ENCODE data around the gene XYLB.

Gene XYLB

DNA sequence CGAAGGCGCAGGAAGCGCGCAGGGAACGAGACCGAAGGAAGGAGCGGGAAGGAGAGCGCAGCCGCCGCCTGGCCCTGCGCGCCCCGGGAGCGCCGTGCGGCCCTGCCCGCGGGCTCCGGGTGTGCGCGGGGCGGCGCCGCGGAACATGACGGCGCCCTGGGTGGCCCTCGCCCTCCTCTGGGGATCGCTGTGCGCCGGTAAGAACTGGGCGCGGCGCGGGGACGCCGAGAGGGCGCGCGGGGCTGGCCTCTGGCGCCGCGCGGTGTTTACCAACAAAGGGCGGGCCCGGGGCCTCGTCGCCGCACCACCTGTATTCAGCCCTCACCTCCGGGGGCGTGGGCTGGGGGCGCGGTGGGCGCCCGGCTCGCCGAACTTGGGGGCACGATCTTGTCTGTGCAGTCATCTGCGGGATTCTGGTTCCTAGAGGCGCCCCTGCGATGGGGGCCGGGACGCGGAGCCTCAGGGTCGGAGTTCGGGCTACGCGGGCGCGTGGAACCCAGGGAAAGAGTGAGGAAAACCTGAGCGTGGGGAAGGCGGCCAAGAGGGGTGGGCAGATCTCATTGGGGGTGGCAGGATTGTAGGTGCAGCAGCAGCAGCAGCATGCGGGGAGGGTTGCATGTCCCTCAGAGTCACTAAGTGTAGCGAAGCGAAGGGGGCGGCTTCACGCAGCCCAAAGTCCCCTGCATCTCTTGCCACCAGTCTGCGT is 107.7 kb downstream of the XYLB start:
- DNase-seq (ENCODE audit: low read depth in 2 of 2, low spot score in 1 of 2), result no peak

DNA sequence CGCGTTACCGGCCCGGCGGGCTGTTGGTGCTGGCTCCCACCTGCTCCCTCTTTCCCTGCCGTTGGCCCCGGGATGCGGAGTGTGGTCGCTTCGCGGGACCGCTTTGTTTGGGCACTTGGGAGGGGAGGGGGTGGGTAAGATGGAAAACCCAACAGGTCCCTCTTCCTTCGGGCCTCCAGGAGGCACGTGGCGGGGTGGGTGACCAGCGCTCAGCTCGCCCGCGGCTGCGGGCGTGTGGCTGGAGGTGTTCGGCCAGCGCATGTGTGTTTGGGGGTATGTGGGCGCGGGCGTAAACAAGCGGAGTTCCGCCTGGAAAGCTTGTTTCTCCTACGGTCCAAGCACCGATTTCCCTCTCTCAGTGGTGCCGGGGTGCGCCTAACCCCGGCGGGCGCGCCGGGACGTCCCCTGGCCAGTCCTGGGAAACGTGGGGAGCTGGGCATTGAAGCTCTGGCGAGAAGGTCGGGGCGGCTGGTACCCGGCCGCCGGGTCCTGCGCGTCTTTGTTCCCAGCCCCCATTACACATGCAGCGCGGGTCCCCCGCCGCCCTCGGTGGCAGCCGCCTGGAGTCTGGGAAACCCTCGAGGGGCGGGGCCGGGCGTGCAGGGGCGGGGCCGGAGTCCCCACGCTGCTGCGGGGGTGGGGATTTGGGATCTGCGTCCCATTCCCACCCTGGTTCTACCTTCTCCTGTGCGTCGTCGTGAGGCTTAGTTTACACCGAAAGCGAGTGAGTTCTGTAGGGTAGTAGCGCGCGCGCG is 108.5 kb downstream of the XYLB start:
- no peak for DNase-seq (ENCODE audit: low read depth in 2 of 2, low spot score in 1 of 2)

DNA sequence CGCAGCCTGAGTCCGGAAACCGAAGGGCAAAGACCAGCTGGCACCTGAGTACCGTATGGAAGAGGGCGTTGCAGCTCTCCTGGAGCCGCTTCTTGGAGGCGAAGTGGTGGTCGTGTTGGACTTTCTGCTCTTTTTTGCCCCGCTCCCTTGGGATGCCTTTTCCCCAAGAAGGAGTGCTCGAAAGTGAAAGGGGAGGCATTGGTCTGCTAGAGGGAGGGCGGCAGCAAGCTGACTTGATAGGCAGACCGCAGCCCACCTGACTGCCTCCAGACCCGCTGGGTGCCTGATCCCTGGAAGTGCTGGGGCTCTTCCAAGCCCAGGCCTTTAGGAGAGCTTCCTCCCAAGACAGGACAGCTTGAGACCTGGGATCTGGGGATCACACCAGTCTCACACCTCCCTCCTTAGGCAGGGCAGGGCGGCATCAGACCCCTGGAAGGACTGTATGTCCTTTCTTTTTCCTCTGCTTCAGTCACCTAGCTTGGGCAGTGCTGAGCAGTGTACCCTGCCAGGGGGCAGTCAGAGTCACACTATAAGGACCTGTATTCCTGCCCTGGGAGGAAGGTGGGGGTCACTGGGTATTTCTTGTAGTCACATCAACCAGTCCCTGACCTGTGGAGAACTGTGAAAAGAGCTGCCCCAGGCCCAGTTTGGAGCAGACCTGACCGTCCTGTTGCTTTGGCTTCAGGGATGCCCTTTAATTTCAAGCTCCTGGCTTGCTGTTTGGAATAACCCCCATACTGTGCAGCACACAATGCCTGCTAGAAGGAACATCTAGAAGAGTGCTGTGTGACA is 109.2 kb downstream of the XYLB start:
- no peak for DNase-seq (ENCODE audit: low read depth in 2 of 2, low spot score in 1 of 2)

DNA sequence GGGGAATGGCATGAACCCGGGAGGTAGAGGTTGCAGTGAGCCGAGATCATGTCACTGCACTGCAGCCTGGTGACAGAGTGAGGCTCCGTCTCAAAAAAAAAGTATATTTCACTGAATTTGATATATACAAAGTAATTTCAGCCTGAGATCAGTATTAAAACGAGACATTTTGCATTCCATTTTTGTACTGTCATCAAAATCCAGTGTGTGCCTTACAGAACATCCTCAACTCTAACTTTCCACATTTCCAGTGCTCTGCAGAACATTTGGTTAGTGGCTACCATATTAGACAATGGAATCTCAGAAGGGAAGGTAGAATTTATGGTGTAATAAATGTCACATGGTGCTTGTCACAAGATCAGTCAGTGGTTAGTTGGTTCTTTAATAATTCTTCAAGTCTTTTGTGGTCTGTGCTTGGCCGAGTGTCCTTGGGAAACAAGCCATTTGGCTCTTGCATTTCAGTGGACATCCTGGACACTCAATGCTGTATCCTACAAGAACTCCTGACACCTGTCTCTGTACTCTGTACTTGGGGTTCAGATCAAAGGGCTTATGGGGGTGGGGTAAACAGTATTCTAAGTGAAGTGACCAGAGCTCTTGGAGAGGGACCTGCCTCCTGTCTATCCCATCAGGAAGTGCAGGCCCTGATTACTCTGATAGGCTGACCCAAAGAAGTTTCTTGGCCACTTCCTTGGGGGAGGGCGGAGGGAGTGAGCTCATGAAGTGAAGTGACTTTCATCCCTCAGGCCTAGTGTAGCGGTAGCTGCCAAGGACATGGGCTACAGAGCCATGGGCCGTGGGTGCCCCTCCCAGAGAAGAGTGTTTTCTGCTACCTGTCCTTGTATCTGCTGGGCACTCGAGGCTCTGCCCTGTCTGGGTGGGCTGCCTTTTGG is 110.8 kb downstream of the XYLB start:
- no peak for DNase-seq (ENCODE audit: low read depth in 2 of 2, low spot score in 1 of 2)

DNA sequence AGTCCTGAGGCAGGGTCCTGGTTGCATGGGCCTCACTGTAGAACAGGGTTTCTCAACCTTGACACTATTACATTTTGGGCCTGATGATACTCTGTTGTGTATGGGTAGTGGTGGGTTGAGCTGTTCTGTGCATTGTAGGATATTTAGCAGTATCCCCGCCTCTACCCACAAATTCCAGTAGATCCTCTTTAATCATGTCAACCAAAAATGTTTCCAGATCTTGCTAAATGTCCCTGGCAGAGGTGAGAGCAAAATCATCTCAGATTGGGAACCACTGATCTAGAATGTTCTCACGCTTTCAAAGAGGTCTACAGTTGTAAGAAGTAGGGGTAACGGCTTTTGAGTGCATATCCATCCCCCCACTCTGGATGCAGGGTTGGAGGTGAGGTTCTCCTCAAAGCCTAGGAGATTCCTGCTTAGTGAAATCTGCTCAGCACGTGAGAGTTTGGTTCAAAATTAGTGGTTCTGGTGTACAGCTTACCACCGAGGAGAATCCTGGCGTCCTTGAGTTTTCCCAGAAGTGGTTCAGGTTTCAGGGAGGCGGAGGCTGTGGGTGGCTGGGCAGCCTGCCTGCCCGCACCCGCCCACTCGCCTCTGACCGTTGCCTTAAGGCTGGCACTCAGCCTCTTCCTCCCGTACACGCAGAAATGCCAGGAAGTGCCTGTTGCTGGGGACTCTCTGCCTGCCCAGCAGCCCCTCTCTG is 112.4 kb downstream of the XYLB start:
- no peak for DNase-seq (ENCODE audit: low read depth in 2 of 2, low spot score in 1 of 2)

DNA sequence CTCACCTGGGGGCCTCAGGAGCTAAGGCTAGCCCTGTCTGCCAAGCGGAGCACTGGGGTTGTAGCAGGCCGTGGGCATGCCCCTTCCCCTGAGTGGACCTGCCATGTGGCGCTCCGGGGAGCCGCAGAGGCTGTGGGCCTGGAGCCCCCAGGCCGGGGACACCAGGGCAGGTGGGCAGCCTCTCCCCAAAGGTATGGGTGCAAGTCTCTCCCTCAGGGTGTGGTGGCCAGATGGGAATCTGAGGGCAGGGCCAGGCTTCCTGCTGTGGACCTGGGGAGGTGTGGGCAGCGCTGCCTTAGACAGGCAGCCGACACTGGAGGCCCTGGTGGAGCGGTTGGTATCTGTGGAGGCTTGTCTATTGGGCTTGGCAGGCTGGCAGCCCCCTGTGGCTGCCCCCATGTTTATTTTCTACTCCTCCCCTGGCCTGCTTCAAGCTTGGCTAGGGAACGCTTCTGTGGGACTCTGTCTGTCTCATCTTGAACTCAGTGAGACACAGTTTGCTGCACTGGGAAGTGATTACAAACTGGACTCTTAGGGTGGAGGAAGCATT is 113.0 kb downstream of the XYLB start:
- no peak for DNase-seq (ENCODE audit: low read depth in 2 of 2, low spot score in 1 of 2)

DNA sequence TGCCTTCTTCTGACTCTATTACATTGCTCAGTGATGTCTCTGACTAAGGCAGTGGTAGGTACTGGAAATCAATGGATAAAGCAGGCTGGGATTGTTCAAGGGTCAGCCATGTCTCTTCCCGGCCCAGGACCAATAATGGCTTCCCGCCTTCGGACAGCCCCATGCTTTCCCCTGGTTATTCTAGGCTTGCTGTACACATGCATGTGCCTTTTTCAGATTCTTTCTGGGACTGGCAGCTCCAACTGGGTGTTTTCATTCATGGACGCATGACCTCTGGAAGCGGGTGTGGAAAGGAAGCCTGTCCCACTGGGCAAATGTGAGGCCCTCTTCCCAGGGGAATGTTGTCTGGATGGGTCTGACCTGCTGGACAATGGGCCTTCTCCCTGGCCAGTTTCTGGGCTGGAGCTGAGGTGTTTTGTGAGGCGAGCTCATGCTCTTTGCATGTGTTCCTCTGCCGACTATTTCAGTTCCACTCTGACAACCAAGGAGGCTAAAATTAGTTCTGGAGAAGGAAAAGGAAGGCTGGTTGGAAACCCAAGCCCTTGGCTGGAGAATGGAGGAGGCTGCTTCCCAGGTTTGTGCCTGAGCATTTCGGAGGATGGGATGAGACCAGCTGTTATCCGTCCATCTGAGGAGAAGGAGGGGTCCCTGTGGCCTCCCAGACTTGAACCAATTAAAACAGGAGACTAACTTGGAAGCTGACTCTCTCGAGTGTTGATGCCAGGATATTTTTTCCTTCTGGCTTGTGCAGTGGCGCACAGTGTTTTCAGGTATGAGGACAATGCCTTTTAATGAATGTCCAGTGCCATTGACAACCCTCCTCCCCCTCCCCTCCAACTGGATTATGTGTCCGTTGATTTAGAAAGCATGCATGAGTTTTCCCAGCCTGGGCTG is 114.0 kb downstream of the XYLB start:
- DNase-seq (ENCODE audit: low read depth in 2 of 2, low spot score in 1 of 2), result no peak
